Peyer's patch (tissue), 4 donors: ENCODE results near the gene FRYL. TPM values are rescaled to one million over a fixed set of nuclear protein-coding genes. Genes with fewer than 3 reads are reported as not detected.

ENCODE experiments used
- DNase-seq, 3 donors: peaks; one replicate each; pipeline ENCODE4 v3.0.0-alpha.2; 2017 to 2019
- H3K27ac ChIP-seq, 4 donors: fragments of 200-600 bp; sonication (generic); one replicate each; pipeline ENCODE4 v1.5.1; 2016 to 2019
- H3K27me3 ChIP-seq, 2 donors: fragments of 200-600 bp; sonication (generic); one replicate each; pipeline ENCODE4 v1.5.1; 2019
- H3K36me3 ChIP-seq, 3 donors: fragments of 200-600 bp; sonication (generic); one replicate each; pipeline ENCODE4 v1.5.1; 2016 to 2019
- H3K4me1 ChIP-seq, 4 donors: fragments of 200-600 bp; sonication (generic); one replicate each; pipeline ENCODE4 v1.5.1; 2016 to 2019
- H3K4me3 ChIP-seq, 4 donors: fragments of 200-600 bp; sonication (generic); 1 replicate in 3 of 4; 2 replicates in 1 of 4; pipeline ENCODE4 v1.5.1; 2016 to 2019; ENCODE audit warnings: mild to moderate bottlenecking in 1 of 4
- H3K9me3 ChIP-seq, 4 donors: fragments of 200-600 bp; sonication (generic); one replicate each; pipeline ENCODE4 v1.5.1; 2016 to 2019; ENCODE audit warnings: mild to moderate bottlenecking in 1 of 4
- CTCF ChIP-seq, 6 experiments: fragments of 450-650 bp in 4 of 6; fragments of 200-600 bp in 2 of 6; sonication (generic) in 1 of 6; IDR thresholded peaks; one replicate each; pipeline ENCODE4 v1.5.1; 2017 to 2019; ENCODE audit warnings: antibody characterized with exemption in 6 of 6, mild to moderate bottlenecking in 3 of 6, moderate library complexity in 1 of 6
- POLR2A ChIP-seq, 2 donors: fragments of 450-650 bp; IDR thresholded peaks; one replicate each; pipeline ENCODE4 v1.5.1; 2017; ENCODE audit warnings: antibody characterized with exemption in 2 of 2, mild to moderate bottlenecking in 2 of 2, moderate library complexity in 2 of 2
- total RNA-seq, 4 donors: library from RNA; depleted of rRNA; stranded (reverse); fragments of >200 nt; gene quantifications; one replicate each; pipeline ENCODE4 v1.1.0, GENCODE V29; 2016

Gene FRYL
- total RNA-seq, 4 donors from 2014 or later, result 220 to 253 (median 241) TPM

GRCh38 chr4:48588230-48589097, 191.6 kb downstream of the FRYL start:
- Histone ChIP-seq H3K4me3 (no peak overlapping the region), H3K36me3 (peaks cover 0 to 69% (median 0%) of the 10 kb centered on the region in 3 donors), H3K4me1 (no peaks in the 10 kb centered on the region), H3K9me3 (no peaks in the 10 kb centered on the region), H3K27ac (no peak overlapping the region), H3K27me3 (no peaks in the 10 kb centered on the region)
- peak in 2 of 6 experiments; percentile 26 to 30 for TF ChIP-seq CTCF (IDR thresholded peaks at IDR 0.05)
- TF ChIP-seq POLR2A (IDR thresholded peaks at IDR 0.05), result no peak
- DNase-seq, result no peak

DNA sequence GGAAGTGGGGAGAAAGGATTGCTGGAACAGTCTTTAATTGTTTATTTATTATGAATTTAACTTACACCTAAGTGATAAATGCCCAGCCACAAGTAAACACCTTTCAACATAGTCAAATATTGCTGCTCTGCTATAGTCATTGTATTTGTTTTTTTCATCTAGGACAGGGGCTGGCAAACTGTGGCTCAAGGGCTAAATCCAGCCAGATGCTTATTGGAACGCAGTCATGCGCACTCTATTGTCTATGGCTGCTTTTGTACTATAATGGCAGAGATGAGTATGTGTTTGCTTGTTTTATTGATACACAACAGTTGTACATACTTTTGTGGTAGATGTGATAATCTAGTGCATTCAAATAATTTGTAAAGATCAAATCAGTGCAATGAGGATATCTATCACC, 194.7 kb downstream of the FRYL start:
- H3K4me3 ChIP-seq, result no peak overlapping the region
- no peaks in the 10 kb centered on the region for H3K4me1 ChIP-seq
- DNase-seq, result no peak
- no peaks in the 10 kb centered on the region for H3K9me3 ChIP-seq
- no peaks in the 10 kb centered on the region for H3K27me3 ChIP-seq
- H3K36me3 ChIP-seq, result peaks cover 0 to 89% (median 0%) of the 10 kb centered on the region in 3 donors
- H3K27ac ChIP-seq, result no peak overlapping the region
- no peak for TF ChIP-seq POLR2A (IDR thresholded peaks at IDR 0.05)
- TF ChIP-seq CTCF (IDR thresholded peaks at IDR 0.05), result no peak

- DNase-seq, result peak in 2 of 3 donors; percentile 69 to 82
Measured at GRCh38 chr4:48578132-48578968, 201.7 kb downstream of the FRYL start.

GRCh38 chr4:48575964-48576363, 204.1 kb downstream of the FRYL start:
- no peaks in the 10 kb centered on the region for H3K9me3 ChIP-seq
- H3K4me3 ChIP-seq, result no peak overlapping the region
- TF ChIP-seq CTCF (IDR thresholded peaks at IDR 0.05) (no peak), POLR2A (IDR thresholded peaks at IDR 0.05) (no peak)
- H3K4me1 ChIP-seq, result no peaks in the 10 kb centered on the region
- no peak for DNase-seq
- no peak overlapping the region for H3K27ac ChIP-seq
- peaks cover 0 to 75% (median 0%) of the 10 kb centered on the region in 3 donors for H3K36me3 ChIP-seq
- no peaks in the 10 kb centered on the region for H3K27me3 ChIP-seq

More at GRCh38 chr4:48578132-48578968, 201.7 kb downstream of the FRYL start:
- no peaks in the 10 kb centered on the region for H3K27me3 ChIP-seq
- H3K36me3 ChIP-seq, result peaks cover 0 to 73% (median 0%) of the 10 kb centered on the region in 3 donors
- peak; percentile 63 to 95 (median 90) for TF ChIP-seq CTCF (IDR thresholded peaks at IDR 0.05)
- TF ChIP-seq POLR2A (IDR thresholded peaks at IDR 0.05), result no peak
- H3K9me3 ChIP-seq, result no peaks in the 10 kb centered on the region
- H3K4me1 ChIP-seq, result no peaks in the 10 kb centered on the region
- no peak overlapping the region for H3K27ac ChIP-seq
- H3K4me3 ChIP-seq, result no peak overlapping the region

DNA sequence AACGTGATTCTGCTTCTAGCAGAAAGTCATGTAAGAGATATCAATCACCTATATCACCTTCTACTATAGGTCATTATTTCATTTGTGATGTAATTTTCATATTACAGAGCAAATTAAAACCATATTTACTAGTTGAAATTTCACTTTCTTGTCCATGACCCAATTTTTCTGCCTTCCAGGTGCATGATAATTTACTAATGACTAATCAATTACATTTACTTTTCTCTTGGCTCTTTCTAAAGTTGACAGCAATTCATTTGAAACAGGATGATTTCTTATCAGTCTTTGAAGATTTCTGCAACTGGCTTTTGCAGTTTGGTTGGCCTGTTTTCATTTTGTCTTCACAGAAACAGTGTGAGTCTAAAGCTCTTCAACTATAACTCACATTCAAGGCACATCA, 208.6 kb downstream of the FRYL start:
- Histone ChIP-seq H3K4me3 (no peak overlapping the region), H3K27me3 (no peaks in the 10 kb centered on the region), H3K27ac (no peak overlapping the region), H3K36me3 (peaks cover 0 to 100% (median 0%) of the 10 kb centered on the region in 3 donors), H3K4me1 (no peaks in the 10 kb centered on the region), H3K9me3 (no peaks in the 10 kb centered on the region)
- DNase-seq, result no peak
- no peak for TF ChIP-seq POLR2A (IDR thresholded peaks at IDR 0.05)
- no peak for TF ChIP-seq CTCF (IDR thresholded peaks at IDR 0.05)
